Activated CD8-positive, alpha-beta memory T cell treated with anti-CD3 and anti-CD28 coated beads, Interleukin-2, amount 50 U/mL, for 24 hours (primary cell): ENCODE measurements around the gene CALD1.
"Not testable (repeated sequence)": the region's sequence is repeated elsewhere in the genome, so short reads cannot be mapped to it uniquely, and the experiment has no call there.

Experiments
- DNase-seq: peaks from one replicate; pipeline ENCODE4 v3.0.0-alpha.2; 2020; ENCODE audit errors: extremely low read depth

Gene CALD1

GRCh38 chr7:134954197-134955082 lies 175.0 kb downstream of the CALD1 start:
- DNase-seq: no peak

- DNase-seq: no peak
Observed at GRCh38 chr7:134957005-134957404, 177.6 kb downstream of the CALD1 start.

- DNase-seq: no peak
Observed at GRCh38 chr7:134959810-134960209, 180.4 kb downstream of the CALD1 start.

GRCh38 chr7:134962270-134962780 lies 182.9 kb downstream of the CALD1 start:
- no peak for DNase-seq

- no peak for DNase-seq
Observed at GRCh38 chr7:134963036-134963435, 183.6 kb downstream of the CALD1 start.

- no peak for DNase-seq
Observed at GRCh38 chr7:134966691-134967090, 187.3 kb downstream of the CALD1 start.

- no peak for DNase-seq
Observed at GRCh38 chr7:134968110-134968509, 188.7 kb downstream of the CALD1 start.

- DNase-seq: not testable (repeated sequence)
Observed at GRCh38 chr7:134981645-134982044, 202.2 kb downstream of the CALD1 start.

GRCh38 chr7:134985894-134986362 lies 206.5 kb downstream of the CALD1 start:
- no peak for DNase-seq

GRCh38 chr7:134986363-134987251 lies 207.2 kb downstream of the CALD1 start, which contains the start of gene AGBL3:
Gene AGBL3, plus strand, starts transcription at chr7:134986508. Its CDS starts 1,426 bp downstream, at chr7:134987934.
- DNase-seq: peak; percentile 81

- DNase-seq: no peak
Observed at GRCh38 chr7:134988161-134988560, 208.7 kb downstream of the CALD1 start.

- no peak for DNase-seq
Observed at GRCh38 chr7:134991469-134992339, 212.3 kb downstream of the CALD1 start.

- no peak for DNase-seq
Observed at GRCh38 chr7:134992626-134993179, 213.3 kb downstream of the CALD1 start.

GRCh38 chr7:134993877-134994456 lies 214.5 kb downstream of the CALD1 start:
- DNase-seq: no peak

GRCh38 chr7:134995239-134996096 lies 216.0 kb downstream of the CALD1 start:
- DNase-seq: no peak

- no peak for DNase-seq
Observed at GRCh38 chr7:134996097-134996550, 216.7 kb downstream of the CALD1 start.

- no peak for DNase-seq
Observed at GRCh38 chr7:134997214-134997885, 217.9 kb downstream of the CALD1 start.

GRCh38 chr7:134999136-134999535 lies 219.7 kb downstream of the CALD1 start:
- no peak for DNase-seq
